NCI-H510A (cell line): Measurements from ENCODE around the gene METTL8.
A peak's percentile ranks its signal among the peaks of the same experiment; 100 is the strongest.
"Not testable (repeated sequence)": the region's sequence is repeated elsewhere in the genome, so short reads cannot be mapped to it uniquely, and the experiment has no call there.

ENCODE experiments used
- DNase-seq: peaks from one replicate; lab custom pipeline; 2025; lab: John Stamatoyannopoulos, UW

METTL8 gene

GRCh38 chr2:171311589-171311988 lies 122.2 kb downstream of the METTL8 start:
- DNase-seq = not testable (repeated sequence)

DNA sequence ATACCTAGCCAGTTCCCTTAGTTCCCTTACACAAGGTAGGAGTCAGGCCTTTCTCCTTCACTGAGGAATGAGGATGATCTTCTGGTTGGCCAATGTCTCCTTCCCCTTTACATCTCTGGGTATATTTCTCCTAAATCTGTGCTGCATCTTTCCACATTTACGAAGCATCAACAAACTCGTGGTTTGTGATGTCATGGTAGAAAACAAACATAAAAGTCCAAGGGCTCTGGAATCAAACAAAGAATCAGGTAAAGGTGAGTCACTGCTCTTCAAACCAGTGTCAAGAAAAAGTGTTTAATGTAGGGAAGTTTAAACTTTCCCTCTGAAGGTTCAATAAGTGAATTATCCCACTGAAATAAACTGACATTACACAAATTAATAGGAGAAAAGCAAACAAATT lies 122.9 kb downstream of the METTL8 start:
- DNase-seq = no peak

- DNase-seq = no peak
Measured at GRCh38 chr2:171309455-171310286, 124.1 kb downstream of the METTL8 start.

DNA sequence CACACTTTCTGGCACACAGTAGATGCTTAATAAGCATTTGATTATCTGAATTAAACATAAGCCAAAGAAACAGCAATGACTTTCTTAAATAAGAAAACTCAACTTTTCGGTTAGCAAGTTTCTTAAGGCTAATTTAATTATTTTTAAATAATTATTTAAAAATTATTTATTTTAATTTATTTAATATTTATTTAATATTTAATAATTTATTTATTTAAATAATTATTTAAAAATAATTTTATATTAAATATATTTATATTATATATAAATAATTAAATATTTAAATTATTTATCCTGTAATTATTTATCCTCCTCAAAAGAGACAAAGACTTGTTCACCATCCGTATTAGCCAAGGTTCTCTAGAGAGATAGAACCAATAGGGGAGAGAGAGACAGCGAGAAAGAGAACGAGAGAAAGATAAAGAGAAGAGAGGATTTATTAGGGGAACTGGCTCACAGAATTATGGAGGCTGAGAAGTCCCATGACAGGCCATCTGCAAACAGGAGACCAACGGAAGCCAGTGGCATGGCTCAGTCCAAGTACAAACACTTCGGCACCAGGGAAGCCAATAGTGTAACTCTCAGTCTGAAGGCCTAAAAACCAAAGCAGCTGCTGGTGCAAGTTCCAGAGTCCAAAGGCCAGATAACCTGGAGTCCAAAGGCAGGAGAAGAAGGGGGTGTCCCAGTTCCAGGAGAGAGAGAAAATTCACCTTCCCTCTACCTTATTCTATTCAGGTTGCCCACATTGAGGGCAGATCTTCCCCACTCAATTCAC lies 125.3 kb downstream of the METTL8 start:
- no peak for DNase-seq

DNA sequence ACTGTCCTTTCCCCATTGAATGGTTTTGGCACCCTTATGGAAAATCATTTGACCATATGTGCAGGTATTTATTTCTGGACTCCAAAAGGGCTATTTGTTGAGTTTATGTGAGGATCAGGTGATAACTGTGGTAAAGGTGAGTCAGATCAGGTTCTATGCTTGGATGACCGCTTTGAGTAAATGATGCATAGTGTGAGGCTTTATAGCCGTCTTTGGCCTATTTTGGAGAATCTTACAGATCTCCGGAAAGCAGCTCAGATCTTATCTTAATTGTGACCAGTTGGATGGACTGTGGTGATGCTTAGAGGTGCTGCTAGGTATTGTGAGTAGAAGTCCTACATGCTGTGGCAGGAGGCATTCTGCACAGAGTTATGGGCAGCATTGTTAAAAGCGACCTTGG lies 126.2 kb downstream of the METTL8 start:
- no peak for DNase-seq

GRCh38 chr2:171297956-171298355 lies 135.8 kb downstream of the METTL8 start:
- no peak for DNase-seq

DNA sequence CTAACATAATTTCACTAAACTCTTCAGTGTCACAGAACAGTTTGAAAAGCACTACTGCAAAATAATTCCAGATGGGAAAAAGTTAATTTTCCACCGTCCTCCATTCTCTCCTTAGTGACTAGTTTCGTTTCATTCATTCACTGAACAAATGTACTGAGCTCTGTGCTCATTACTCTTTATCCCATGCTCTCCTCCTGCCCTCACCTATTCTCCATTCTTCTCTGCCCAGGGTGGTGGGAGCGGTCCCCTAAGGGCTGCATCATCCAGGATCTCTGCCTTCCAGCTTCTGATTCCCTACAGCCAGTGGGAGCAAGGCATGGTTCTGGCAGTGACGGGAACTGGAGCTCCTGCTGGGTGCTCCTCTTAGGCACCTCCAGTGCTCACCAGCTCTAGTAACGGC lies 139.2 kb downstream of the METTL8 start:
- DNase-seq = no peak

- DNase-seq = no peak
Measured at GRCh38 chr2:171293661-171294060, 140.1 kb downstream of the METTL8 start.

DNA sequence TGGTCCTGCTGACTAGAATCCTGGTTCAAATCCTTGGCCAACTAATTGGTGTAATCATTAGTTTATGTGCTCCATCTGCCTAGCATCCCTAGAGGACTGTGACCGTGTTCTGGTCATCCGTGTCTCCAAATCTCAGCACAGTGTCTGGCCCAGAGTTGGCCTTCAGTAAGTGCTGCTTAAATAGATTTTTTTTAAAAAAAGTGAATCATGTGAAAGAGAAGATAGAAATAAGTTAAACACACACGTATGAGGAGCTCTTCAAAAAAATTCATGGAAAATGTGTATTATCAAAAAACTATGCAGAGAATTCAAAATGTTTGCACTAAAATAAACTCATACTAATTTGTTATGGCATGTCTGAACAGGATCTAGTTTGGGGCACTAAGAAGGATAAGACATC lies 143.8 kb downstream of the METTL8 start:
- DNase-seq = no peak

DNA sequence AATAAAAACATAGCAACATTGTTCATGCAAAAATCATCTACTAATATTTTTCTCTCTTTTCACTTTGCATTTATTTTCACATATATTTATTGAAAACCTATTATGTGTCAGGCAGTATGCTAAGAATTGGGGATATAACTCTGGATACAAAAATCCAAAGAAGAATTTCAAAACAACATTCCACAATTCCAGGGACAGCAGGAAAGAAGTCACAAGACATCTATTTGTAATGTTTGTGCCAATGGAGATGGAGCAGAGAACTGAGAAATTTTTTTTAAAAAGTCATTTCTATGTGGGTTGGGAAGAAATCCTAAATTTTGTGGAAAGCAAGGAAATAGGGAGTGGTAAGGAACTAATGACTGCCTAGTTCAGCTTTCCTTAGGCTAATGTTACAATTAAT lies 144.5 kb downstream of the METTL8 start:
- DNase-seq = no peak

DNA sequence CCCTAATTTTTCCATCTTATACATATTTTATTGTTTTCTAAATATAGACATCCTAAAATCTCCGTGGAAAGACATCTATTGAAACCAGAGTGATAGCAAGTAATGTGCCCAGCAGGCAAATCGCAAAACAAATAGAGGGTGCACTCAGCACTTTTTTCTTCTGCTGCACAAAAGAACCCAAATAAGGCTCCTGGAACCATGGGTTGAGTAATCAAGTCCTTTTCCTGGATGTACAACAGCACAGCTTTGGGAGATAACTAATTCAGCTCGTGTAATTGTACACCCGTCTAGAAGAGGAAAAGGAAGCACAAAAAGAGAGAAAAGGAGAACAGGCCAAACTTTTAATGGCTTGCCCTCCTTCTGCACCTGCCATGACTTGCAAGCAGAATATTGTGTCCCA lies 146.2 kb downstream of the METTL8 start:
- DNase-seq = no peak

GRCh38 chr2:171287036-171287571 lies 146.7 kb downstream of the METTL8 start:
- DNase-seq = no peak

- DNase-seq = no peak
Measured at GRCh38 chr2:171281110-171281509, 152.7 kb downstream of the METTL8 start.

GRCh38 chr2:171279983-171280790 lies 153.6 kb downstream of the METTL8 start:
- DNase-seq = no peak

DNA sequence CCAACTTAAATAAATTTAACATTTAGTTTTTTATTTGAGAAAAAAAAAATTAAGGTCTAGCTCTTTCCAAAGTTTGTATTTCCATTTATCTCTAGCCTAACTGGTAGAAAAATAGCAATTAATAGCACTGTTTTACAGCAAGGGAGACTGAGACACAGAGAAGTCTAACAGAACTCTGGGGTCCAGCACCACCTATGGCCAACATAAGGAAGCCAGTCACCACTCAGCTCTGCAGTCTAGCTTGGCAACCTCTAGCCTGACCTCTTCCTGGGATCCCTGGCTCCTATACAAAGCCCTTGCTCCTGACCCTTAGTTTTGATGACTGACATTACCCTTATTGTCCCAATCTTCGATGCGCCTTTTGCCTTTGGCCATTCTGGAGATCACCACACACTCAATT lies 159.0 kb downstream of the METTL8 start:
- DNase-seq = no peak

- DNase-seq = peak; percentile 16
Measured at GRCh38 chr2:171271971-171272436, 161.8 kb downstream of the METTL8 start.

GRCh38 chr2:171271386-171271785 lies 162.4 kb downstream of the METTL8 start:
- no peak for DNase-seq

DNA sequence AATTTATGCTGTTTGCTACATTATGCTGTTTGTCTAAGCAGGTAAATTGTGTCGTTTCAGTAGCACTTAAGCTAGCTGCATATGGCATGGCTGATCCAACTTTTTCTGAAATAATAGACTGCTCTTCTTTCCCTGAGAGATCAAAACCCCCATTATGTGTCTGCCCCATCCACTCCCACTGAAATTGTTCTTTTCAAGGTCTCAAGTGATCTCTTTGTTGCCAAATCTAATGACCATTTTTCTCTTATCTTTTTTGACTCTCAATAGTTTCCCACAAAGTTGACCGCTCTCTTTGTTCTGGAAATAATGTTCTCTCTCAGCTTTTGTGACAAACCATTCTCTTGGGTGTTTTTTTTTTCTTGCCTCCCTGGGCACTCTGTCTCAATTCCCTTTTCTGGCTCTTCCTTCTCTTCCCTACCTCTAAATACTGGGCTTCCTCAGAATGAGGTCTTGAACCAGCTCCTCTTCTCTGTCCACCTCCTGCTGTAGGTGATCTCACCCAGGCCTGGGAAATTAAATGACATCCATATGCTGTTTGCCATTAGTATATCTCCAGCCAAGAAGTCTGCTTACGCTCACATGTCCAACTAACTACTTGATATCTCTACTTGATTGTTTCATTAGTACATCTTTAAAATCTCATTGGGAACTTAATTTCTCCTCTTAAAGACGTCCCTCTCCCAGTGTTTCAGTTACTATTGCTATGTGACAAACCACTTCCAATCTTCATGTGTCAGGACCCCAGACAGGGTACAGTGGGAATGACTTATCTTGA lies 165.7 kb downstream of the METTL8 start:
- no peak for DNase-seq
